Loucy (cell line): ENCODE measurements around the gene RGMB.

Experiments used
- H2AFZ ChIP-seq: fragments of 200-600 bp; sonication (generic); 2 replicates; pipeline ENCODE4 v1.6.0; 2016; ENCODE audit warnings: antibody characterized with exemption, mild to moderate bottlenecking, low read length, moderate library complexity
- H3F3A ChIP-seq: fragments of 200-600 bp; 2 replicates; pipeline ENCODE4 v1.6.0; 2016; ENCODE audit warnings: antibody characterized with exemption, low read depth, mild to moderate bottlenecking
- H3K27me3 ChIP-seq: fragments of 200-600 bp; sonication (generic); 2 replicates; pipeline ENCODE4 v1.6.1; 2014; ENCODE audit warnings: low read length, mild to moderate bottlenecking; ENCODE audit not compliant: insufficient read depth, poor library complexity, severe bottlenecking
- H3K36me3 ChIP-seq: fragments of 200-600 bp; sonication (generic); 2 replicates; pipeline ENCODE4 v1.6.1; 2016; ENCODE audit warnings: low read length; ENCODE audit not compliant: insufficient read depth
- H3K4me1 ChIP-seq: fragments of 200-600 bp; sonication (generic); 2 replicates; pipeline ENCODE4 v1.5.1; 2014; ENCODE audit warnings: low read length, mild to moderate bottlenecking; ENCODE audit not compliant: insufficient read depth, poor library complexity, severe bottlenecking
- H3K4me2 ChIP-seq: fragments of 200-600 bp; sonication (generic); 2 replicates; pipeline ENCODE4 v1.6.0; 2014; ENCODE audit warnings: antibody characterized with exemption, low read length, low read depth, mild to moderate bottlenecking; ENCODE audit not compliant: poor library complexity, severe bottlenecking
- H3K4me3 ChIP-seq: fragments of 200-600 bp; sonication (generic); 2 replicates; pipeline ENCODE4 v1.5.1; 2014; ENCODE audit warnings: low read length, mild to moderate bottlenecking, mixed read lengths; ENCODE audit not compliant: poor library complexity, severe bottlenecking
- H3K79me2 ChIP-seq: fragments of 200-600 bp; sonication (generic); 2 replicates; pipeline ENCODE4 v1.6.1; 2014; ENCODE audit warnings: low read length; ENCODE audit not compliant: insufficient read depth
- H3K9ac ChIP-seq: fragments of 200-600 bp; sonication (generic); 2 replicates; pipeline ENCODE4 v1.6.0; 2014; ENCODE audit warnings: mild to moderate bottlenecking, low read depth, low read length, moderate library complexity; ENCODE audit not compliant: poor library complexity, severe bottlenecking
- H3K9me2 ChIP-seq: fragments of 200-600 bp; sonication (generic); replicated peaks from 2 replicates; pipeline ENCODE4 v1.6.1; 2016; ENCODE audit warnings: low read depth, low read length, mixed read lengths
- H3K9me3 ChIP-seq: fragments of 200-600 bp; sonication (generic); 2 replicates; pipeline ENCODE4 v1.6.1; 2014; ENCODE audit warnings: mild to moderate bottlenecking, antibody characterized with exemption, low read length, low read depth; ENCODE audit not compliant: insufficient read depth
- H4K20me1 ChIP-seq: fragments of 200-600 bp; sonication (generic); 2 replicates; pipeline ENCODE4 v1.6.0; 2014; ENCODE audit warnings: antibody characterized with exemption, low read length, mild to moderate bottlenecking; ENCODE audit not compliant: insufficient read depth, poor library complexity, severe bottlenecking
- EZH2phosphoT487 ChIP-seq: fragments of 200-600 bp; IDR thresholded peaks from 2 replicates; pipeline ENCODE4 v1.6.1; 2018; ENCODE audit warnings: antibody characterized with exemption, mild to moderate bottlenecking, moderate library complexity, borderline replicate concordance
- TF ChIP-seq, protein P1 (sequence below): fragments of 200-600 bp; sonication (generic); conservative IDR thresholded peaks from 2 replicates; pipeline ENCODE4 v1.5.1; 2014; ENCODE audit warnings: mild to moderate bottlenecking, antibody characterized with exemption, low read length

RGMB gene

DNA sequence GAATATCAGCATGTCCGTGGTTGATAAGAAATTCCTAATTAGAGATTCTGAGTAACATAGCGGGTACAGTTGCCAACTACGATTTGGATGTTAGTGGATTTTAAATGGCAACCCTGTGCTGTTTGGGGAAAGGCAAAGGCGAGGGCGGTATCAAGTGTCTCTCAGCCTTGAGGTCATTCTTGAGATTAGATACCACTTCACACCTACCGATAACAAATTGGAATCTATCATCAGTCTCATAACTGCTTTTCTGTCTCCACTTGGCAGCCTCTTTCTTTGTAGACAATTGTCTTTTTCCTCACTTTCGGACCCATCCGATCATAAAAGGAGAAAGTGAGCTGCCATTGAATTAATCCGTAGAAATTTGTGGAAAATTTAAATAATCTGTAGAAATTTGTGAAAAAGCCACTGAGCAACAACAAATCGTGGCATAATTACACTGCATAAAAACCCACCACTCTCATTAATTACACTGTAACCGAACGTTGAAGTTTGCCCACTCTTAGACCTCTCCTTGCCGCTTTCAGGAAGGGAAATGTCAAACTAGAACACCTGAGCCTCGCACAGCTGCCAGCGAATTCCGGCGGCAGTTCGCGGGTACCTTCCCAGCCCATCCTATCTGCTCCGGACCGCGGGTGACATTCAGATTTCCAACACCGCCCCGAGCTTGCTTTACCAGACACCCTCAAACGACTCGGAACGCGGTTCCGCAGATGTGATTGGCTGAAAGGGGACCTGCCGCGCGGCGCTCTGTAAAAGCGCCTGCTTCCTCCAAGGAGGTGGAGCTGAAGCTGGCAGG is 849 bp upstream of the RGMB start:
- peaks cover 10% of the 10 kb centered on the region for H3K4me1 ChIP-seq
- H3K9me3 ChIP-seq, result no peaks in the 10 kb centered on the region

DNA sequence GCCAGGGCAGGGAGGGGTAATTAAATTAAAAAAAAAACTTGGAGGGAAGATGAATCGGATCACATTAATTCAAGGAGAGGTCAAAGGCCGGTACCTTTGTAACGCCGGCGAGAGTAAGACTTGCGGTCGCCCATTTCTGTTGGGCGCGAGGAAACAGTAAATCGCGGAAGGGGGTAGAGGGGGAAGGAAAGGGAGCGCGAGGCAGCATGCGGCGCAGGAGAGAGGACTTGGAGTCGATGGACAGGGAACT is 324 bp upstream of the RGMB start:
- TF ChIP-seq, protein P1, sequence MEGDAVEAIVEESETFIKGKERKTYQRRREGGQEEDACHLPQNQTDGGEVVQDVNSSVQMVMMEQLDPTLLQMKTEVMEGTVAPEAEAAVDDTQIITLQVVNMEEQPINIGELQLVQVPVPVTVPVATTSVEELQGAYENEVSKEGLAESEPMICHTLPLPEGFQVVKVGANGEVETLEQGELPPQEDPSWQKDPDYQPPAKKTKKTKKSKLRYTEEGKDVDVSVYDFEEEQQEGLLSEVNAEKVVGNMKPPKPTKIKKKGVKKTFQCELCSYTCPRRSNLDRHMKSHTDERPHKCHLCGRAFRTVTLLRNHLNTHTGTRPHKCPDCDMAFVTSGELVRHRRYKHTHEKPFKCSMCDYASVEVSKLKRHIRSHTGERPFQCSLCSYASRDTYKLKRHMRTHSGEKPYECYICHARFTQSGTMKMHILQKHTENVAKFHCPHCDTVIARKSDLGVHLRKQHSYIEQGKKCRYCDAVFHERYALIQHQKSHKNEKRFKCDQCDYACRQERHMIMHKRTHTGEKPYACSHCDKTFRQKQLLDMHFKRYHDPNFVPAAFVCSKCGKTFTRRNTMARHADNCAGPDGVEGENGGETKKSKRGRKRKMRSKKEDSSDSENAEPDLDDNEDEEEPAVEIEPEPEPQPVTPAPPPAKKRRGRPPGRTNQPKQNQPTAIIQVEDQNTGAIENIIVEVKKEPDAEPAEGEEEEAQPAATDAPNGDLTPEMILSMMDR, result no peak
- no peak for TF ChIP-seq EZH2phosphoT487
- Histone ChIP-seq H3F3A (no peaks in the 10 kb centered on the region), H3K27me3 (peaks cover 25% of the 10 kb centered on the region), H3K36me3 (no peaks in the 10 kb centered on the region), H3K9ac (no peak overlapping the region), H3K4me1 (peaks cover 10% of the 10 kb centered on the region), H3K4me3 (no peak overlapping the region), H3K9me3 (no peaks in the 10 kb centered on the region), H2AFZ (no peak overlapping the region), H3K9me2 (no peaks in the 10 kb centered on the region), H4K20me1 (no peaks in the 10 kb centered on the region), H3K79me2 (no peaks in the 10 kb centered on the region), H3K4me2 (no peak overlapping the region)

More for the DNA sequence above, 849 bp upstream of the RGMB start:
- TF ChIP-seq, protein P1, result no peak
- TF ChIP-seq EZH2phosphoT487, result no peak
- no peaks in the 10 kb centered on the region for H3F3A ChIP-seq
- no peaks in the 10 kb centered on the region for H3K79me2 ChIP-seq
- no peak overlapping the region for H3K4me2 ChIP-seq
- H3K4me3 ChIP-seq, result no peak overlapping the region
- peaks cover 25% of the 10 kb centered on the region for H3K27me3 ChIP-seq
- H3K9me2 ChIP-seq, result no peaks in the 10 kb centered on the region
- H4K20me1 ChIP-seq, result no peaks in the 10 kb centered on the region
- no peak overlapping the region for H2AFZ ChIP-seq
- no peak overlapping the region for H3K9ac ChIP-seq
- H3K36me3 ChIP-seq, result no peaks in the 10 kb centered on the region

DNA sequence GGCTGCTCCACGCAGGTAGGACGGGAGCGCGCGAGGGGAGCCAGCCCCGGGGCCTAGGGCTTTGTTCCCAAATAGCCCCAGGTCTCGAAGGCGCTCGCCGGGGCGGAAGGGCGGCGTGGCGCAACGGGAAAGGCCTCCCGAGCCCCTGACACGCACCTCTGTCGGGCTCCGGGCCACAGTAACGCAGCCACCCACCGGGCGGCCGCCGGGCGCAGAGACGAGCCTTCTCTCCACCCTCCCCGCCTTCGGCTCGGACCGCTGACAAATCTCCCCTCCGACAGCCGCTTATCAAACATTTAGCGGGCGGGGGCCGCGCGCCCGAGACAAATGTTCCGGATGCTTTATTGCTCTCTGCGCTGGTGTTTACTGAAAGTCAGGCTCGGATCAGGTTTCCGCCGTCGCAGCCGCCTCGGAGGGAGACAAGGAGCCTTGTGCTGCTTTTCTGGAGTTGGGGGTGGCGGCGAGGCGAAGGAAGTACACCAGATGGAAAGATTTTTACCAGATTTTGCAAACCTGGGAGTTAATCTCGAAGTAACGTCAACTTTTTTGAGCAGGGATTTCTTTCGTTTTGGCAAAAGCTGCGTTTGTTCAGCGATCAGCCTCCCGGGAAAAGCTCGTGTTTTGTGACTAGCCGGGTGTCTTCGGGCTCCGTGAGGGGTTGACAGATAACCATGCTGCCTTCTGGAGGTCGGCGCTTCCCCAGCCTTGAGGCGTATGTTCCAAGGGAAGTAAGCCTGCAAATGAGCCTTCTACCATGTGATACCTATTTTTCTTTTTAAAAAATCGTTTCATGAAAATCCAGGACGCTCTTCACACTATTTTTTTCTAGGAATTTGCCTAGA is 950 bp downstream of the RGMB start:
- H2AFZ ChIP-seq, result peak overlapping the region; percentile 67
- peaks cover 10% of the 10 kb centered on the region for H3K4me1 ChIP-seq
- H3K9me2 ChIP-seq, result no peaks in the 10 kb centered on the region
- no peaks in the 10 kb centered on the region for H3F3A ChIP-seq
- peak overlapping the region; percentile 85 for H3K4me2 ChIP-seq
- H3K9me3 ChIP-seq, result no peaks in the 10 kb centered on the region
- H3K79me2 ChIP-seq, result no peaks in the 10 kb centered on the region
- peaks cover 25% of the 10 kb centered on the region for H3K27me3 ChIP-seq
- H3K4me3 ChIP-seq, result peak overlapping the region; percentile 69
- no peaks in the 10 kb centered on the region for H4K20me1 ChIP-seq
- H3K36me3 ChIP-seq, result no peaks in the 10 kb centered on the region
- no peak for TF ChIP-seq EZH2phosphoT487
- TF ChIP-seq, protein P1, result no peak
- no peak overlapping the region for H3K9ac ChIP-seq
